Measurements from ENCODE around the gene SERPINA4. TPM values are rescaled to one million over a fixed set of nuclear protein-coding genes. Genes with fewer than 3 reads are reported as not detected.

Gene SERPINA4
- total RNA-seq, 3 donors from 2014 or later: not detected

DNA sequence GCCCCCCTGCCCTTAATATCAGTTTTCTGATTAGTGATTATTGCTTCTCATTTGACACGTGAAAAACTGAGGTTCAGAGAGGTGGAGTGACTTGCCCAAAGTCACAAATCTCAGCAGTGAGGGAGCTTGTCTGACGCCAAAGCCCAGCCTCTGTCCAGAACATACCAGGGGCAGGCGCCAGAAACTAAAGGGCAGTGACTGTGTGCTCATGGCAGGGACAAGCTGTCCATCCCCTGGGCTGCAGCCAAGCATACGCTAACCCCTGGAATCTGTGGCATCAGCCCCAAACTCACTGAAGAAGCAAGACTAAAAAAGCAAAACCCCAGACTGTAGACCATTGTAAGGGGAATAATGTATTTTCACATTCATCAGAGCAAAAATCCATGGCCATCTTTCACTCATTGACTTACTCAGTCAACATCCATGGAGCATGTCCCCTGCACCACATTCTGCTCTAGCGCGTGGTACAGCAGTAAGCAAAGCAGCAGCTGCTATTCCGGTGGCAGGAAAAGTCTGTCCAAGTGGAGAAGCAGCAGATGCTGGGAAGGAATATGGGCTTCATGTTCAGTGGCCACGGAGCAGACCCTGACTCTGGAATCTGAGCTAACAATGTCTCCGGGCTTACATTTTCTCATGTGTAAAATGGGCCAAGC lies 1.5 kb upstream of the SERPINA4 start:
- intact Hi-C loops (cut with DNase I, micrococcal nuclease): no loop called here
- Histone ChIP-seq H3K4me1 (ENCODE audit: low read depth) (no peaks in the 10 kb centered on the region), H3K36me3 (ENCODE audit: low read depth) (no peaks in the 10 kb centered on the region), H3K9me3 (no peaks in the 10 kb centered on the region), H3K4me3 (no peak overlapping the region)
- no peak for TF ChIP-seq CTCF (IDR thresholded peaks at IDR 0.05)
- no peak for ATAC-seq
- no peak for DNase-seq

DNA sequence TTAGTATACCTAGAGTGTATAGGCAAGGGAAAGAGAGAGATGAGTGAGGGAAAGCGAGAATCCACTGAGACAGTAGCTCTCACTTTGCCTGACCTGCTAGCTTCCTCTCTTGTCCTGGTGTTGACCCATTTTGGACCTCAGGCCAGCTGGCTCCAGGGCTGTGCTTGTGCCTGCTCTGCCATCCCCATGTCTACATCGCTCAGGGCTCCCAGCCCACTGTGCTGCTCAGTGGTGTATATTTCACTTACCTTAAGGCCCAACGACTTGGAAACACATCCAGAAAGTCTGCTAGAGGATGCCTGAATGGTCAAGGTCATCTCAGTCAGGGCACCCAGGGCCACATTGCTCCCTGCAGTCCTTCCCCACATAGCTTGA lies 964 bp upstream of the SERPINA4 start:
- ATAC-seq: no peak
- no peak overlapping the region for H3K4me3 ChIP-seq
- no peaks in the 10 kb centered on the region for H3K36me3 ChIP-seq (ENCODE audit: low read depth)
- no peak for TF ChIP-seq CTCF (IDR thresholded peaks at IDR 0.05)
- DNase-seq: no peak
- no peaks in the 10 kb centered on the region for H3K4me1 ChIP-seq (ENCODE audit: low read depth)
- H3K9me3 ChIP-seq: no peaks in the 10 kb centered on the region
- intact Hi-C loops (cut with DNase I, micrococcal nuclease): no loop called here

GRCh38 chr14:94561656-94562010 lies 391 bp downstream of the SERPINA4 start:
- Histone ChIP-seq H3K36me3 (ENCODE audit: low read depth) (no peaks in the 10 kb centered on the region), H3K4me3 (no peak overlapping the region), H3K4me1 (ENCODE audit: low read depth) (no peaks in the 10 kb centered on the region), H3K9me3 (no peaks in the 10 kb centered on the region)
- intact Hi-C loops (cut with DNase I, micrococcal nuclease): no loop called here
- ATAC-seq: no peak
- no peak for TF ChIP-seq CTCF (IDR thresholded peaks at IDR 0.05)
- DNase-seq: no peak

- DNase-seq: no peak
- Histone ChIP-seq H3K4me3 (no peak overlapping the region), H3K36me3 (ENCODE audit: low read depth) (no peaks in the 10 kb centered on the region), H3K9me3 (no peaks in the 10 kb centered on the region), H3K4me1 (ENCODE audit: low read depth) (no peaks in the 10 kb centered on the region)
- intact Hi-C loops (cut with DNase I, micrococcal nuclease): no loop called here
- TF ChIP-seq CTCF (IDR thresholded peaks at IDR 0.05): no peak
- no peak for ATAC-seq
Observed at GRCh38 chr14:94562022-94562421, 780 bp downstream of the SERPINA4 start.

- no peak for DNase-seq
- Histone ChIP-seq H3K4me1 (ENCODE audit: low read depth) (no peaks in the 10 kb centered on the region), H3K4me3 (no peak overlapping the region), H3K9me3 (no peaks in the 10 kb centered on the region), H3K36me3 (ENCODE audit: low read depth) (no peaks in the 10 kb centered on the region)
- ATAC-seq: no peak
- TF ChIP-seq CTCF (IDR thresholded peaks at IDR 0.05): no peak
- intact Hi-C loops (cut with DNase I, micrococcal nuclease): no loop called here
Observed at GRCh38 chr14:94562941-94563883, 2.0 kb downstream of the SERPINA4 start.

Data from mucosa of descending colon (tissue), 3 donors.